C4-2B (cell line): ENCODE results near the gene CCT3.

ENCODE experiments used
- H3K27ac ChIP-seq: fragments of 450-650 bp; 2 replicates; pipeline ENCODE4 v1.5.1; 2017
- ZFX ChIP-seq: fragments of 450-650 bp; IDR thresholded peaks from 2 replicates; pipeline ENCODE4 v1.6.1; 2017
- TF ChIP-seq, protein P1 (sequence below): fragments of 450-650 bp; conservative IDR thresholded peaks from 2 replicates; pipeline ENCODE4 v1.5.1; 2017; ENCODE audit warnings: mild to moderate bottlenecking

The CCT3 gene

GRCh38 chr1:156373546-156373945, 35.5 kb upstream of the CCT3 start:
- TF ChIP-seq, protein P1, sequence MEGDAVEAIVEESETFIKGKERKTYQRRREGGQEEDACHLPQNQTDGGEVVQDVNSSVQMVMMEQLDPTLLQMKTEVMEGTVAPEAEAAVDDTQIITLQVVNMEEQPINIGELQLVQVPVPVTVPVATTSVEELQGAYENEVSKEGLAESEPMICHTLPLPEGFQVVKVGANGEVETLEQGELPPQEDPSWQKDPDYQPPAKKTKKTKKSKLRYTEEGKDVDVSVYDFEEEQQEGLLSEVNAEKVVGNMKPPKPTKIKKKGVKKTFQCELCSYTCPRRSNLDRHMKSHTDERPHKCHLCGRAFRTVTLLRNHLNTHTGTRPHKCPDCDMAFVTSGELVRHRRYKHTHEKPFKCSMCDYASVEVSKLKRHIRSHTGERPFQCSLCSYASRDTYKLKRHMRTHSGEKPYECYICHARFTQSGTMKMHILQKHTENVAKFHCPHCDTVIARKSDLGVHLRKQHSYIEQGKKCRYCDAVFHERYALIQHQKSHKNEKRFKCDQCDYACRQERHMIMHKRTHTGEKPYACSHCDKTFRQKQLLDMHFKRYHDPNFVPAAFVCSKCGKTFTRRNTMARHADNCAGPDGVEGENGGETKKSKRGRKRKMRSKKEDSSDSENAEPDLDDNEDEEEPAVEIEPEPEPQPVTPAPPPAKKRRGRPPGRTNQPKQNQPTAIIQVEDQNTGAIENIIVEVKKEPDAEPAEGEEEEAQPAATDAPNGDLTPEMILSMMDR, result no peak
- no peak for TF ChIP-seq ZFX
- H3K27ac ChIP-seq, result no peak overlapping the region

GRCh38 chr1:156372876-156373275, 34.8 kb upstream of the CCT3 start:
- H3K27ac ChIP-seq, result no peak overlapping the region
- TF ChIP-seq ZFX, result no peak
- TF ChIP-seq, protein P1, result no peak

DNA sequence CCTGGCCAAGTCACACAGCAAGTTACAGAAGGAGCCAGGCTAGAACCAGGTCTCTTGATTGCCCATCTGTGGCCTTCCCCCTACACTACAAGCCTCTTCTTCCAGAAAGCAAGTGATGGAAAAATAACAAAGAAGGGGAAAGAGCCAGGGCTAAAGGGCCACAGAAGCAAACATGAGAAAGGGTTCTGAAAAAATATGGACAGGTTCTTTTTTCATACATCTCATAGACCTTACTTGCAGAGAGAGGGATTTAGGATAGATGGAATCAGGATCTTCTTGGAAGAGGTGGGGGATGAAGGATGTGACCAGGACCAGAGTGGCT, 34.1 kb upstream of the CCT3 start:
- TF ChIP-seq, protein P1, result no peak
- TF ChIP-seq ZFX, result no peak
- no peak overlapping the region for H3K27ac ChIP-seq

DNA sequence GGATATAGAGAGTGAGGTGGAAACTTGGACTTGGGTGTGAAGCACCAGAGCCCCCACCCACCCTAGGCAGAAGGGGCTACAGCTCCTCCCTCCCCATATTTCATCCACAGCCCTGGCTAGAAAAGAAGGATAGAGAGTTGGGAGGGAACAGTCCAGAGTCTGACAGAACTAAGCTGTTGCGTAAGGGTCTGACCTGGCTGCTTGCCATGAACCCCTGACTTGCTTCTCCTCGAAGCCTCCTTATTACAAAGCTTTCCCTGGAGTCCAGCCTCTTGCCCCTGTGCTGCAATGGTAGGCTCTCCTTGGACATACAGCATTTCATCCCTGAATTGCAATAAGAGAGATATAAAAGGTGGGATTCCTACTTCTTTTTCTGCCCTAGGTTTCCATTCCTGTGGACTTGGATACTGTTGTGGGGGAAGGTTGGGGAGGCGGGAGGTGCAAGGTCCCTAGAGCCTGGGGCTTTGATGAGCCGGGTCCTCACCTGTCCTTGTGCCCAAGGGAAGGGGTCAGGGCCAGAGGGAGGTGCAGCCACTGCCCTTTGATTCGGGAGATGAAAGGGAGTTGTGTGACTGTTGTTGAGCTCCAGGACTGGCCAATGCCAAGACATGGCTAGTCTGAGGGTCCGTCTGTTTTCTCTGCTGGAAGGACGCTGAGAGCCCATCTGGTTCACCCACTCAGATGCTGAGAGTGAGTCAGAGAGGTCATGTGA, 33.6 kb upstream of the CCT3 start:
- TF ChIP-seq, protein P1, result no peak
- TF ChIP-seq ZFX, result no peak

DNA sequence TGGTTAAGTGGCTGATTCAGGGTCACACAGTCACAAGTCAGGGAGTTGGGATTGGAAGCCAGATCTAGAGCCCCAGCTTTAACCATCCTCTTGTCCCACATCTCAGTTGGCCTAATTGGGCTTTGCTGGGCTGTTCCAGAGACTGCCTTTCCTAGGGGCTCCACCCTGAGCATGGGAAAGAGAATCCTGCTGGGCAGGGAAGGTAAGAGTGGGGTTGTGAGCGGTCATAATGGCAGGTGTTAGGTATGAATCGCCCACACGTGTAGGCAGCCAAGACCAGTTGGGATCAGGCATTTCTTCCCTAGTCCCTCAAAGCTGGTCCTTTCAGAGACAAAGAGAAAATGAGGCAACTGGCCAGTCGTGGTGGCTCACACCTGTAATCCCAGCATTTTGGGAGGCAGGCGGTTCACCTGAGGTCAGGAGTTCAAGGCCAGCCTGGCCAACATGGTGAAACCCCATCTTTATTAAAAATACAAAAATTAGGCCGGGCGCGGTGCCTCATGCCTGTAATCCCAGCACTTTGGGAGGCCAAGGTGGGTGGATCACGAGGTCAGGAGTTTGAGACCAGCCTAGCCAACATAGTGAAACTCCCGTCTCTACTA, 31.7 kb upstream of the CCT3 start:
- H3K27ac ChIP-seq, result peak overlapping the region; percentile 23; the same call in 1 of the 2 replicates

More for the DNA sequence above, 33.6 kb upstream of the CCT3 start:
- H3K27ac ChIP-seq, result no peak overlapping the region

- TF ChIP-seq, protein P1, result no peak
- TF ChIP-seq ZFX, result no peak
- H3K27ac ChIP-seq, result peak within 1 kb of the TSS; percentile 23
Observed at GRCh38 chr1:156368889-156369684, 31.0 kb upstream of the CCT3 start, which contains the start of gene RHBG. RHBG (plus strand) TSS chr1:156369211; CDS start chr1:156369250, 39 bp downstream.

DNA sequence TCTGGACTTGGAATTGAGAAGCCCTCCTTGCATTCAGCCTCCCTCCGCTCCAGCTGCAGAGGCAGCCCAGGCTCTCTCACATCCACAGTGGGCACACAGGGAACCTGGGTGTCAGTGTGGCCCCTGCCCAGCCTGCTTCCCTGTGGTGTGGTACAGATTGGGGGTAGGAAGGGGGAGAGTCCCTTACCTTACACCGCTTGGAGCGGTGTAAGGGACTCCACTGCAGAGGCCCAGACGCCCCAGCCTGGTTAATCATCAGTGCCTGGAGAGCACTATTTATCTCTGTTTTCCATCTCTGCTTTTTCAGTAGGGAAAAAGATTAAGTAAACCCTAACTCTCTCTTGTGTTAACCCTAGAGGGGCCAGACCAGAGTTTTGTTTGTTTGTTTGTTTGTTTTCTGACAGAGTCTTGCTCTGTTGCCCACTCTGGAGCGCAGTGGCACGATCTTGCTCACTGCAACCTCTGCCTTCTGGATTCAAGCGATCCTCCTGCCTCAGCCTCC, 30.1 kb upstream of the CCT3 start:
- no peak overlapping the region; the same call in 1 of the 2 replicates for H3K27ac ChIP-seq
- TF ChIP-seq ZFX, result no peak
- TF ChIP-seq, protein P1, result no peak
